IPS DF 4.7 (cell line): ENCODE data around the gene ARMC6.
"Not testable (repeated sequence)": the region's sequence is repeated elsewhere in the genome, so short reads cannot be mapped to it uniquely, and the experiment has no call there.

ENCODE experiments used
- DNase-seq: peaks from one replicate; pipeline ENCODE4 v3.0.0-alpha.2; 2013; ENCODE audit warnings: low spot score; ENCODE audit errors: extremely low read depth

The ARMC6 gene

DNA sequence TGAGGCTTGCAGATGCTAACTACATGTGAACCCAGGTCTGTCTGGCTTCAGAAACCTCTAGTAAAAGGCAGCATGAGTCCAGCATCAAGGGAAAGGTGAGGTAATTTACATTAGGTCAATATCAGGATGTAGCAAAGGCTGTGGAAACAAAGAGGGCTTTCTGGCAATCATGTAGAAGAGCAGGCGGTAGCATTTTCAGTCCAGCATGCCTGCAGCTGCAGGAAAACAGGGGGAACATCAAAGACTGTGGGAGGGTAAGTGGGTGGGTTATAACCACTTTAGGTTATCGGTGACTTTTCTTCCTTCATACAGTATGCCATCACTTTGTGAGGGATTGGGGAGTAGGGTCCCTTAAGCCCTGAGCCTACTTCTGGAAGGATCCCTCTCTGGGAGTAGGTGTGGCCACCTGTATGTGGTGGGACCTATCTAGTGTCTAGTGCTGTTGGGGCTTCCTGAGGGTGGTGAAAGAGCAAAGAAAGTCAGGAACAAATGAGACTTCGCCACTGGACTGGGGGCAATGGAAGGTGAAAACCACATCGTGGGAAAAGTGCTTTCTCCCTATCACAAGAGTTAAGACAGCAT is 10.9 kb upstream of the ARMC6 start:
- DNase-seq: no peak

DNA sequence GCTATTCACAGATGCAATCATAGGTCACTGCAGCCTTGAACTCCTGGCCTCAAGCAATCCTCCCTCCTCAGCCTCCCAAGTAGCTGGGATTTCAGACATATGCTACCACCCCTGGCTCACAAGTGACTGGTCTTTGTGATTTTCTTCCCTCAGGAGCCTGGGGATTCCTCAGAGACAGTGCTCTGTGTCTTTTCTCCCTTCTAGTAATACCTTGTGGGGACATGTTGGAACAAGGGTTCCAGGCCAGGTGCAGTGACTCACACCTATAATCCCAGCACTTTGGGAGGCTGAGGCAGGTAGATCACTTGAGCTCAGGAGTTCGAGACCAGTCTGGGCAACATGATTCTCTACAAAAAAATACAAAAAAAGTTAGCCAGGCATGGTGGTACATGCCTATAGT is 10.0 kb upstream of the ARMC6 start:
- not testable (repeated sequence) for DNase-seq

DNA sequence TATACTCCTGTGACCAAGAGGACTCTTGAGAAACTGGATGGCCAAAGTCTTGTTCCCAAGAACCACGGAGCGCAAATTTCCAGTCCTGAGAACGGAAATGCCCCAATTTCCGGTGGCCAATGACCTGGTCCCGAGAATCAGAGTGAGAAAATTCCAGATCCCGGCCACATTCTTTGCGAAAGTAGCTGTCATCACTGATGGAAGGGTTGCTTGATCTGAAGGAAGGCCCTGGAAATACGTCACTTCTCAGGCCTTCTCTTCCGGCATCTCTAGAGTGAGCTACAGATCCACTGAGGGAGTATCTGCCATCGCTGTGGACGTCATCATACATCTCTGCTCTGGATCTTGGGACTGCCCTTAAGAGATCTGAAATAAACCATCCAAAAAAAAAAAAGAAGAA is 7.5 kb upstream of the ARMC6 start:
- DNase-seq: no peak

DNA sequence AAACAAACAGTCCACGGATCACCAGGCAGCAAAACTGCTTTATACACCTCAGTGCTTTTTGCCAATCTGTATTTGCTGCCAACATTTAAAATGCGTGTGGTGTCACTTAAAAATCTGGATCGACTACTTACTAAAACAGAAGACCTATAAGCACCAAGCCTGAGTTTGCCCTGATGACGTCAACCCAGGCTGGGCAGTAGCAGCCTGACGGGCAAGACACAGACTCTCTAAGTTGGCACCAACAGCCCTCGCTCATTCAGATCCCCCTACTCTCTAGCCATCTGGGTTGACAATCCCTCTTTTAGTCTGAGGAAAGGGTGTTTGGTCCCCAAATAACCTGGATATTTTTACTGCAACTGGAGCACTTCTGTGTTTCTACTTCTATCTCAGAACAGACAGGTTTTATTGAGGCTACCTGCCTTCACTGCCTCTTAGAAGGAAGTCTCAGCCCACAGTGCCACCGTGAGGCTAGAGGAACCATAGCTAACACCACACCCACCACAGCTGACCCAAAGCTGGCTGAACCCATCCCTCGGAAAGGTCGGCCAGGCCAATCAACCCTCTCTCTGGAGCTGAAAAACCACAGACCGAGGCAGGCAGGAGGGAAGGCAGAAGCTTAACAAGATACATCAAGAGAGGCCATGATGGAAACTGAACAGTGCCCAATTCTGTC is 7.0 kb upstream of the ARMC6 start:
- DNase-seq: no peak

DNA sequence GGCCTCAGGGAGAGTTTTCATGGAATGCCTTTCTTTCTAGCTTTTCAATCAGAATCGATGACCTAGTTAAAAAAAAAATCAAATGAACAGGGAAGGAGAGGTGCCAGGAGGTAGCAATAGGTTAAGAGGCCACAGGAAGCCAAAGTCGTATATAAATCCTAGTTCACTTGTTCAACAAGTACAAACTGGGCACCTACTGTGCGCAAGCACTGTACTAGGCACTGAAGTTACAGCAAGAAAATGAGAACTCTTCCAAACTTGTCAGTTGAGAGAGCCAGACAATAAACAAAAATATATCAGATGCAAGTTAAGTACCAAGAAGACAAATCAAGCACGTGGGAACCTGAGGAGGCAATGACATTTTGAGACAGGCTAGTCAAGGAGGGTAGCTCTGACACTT is 6.2 kb upstream of the ARMC6 start:
- DNase-seq: no peak

GRCh38 chr19:19028526-19028925 is 4.9 kb upstream of the ARMC6 start:
- no peak for DNase-seq

- DNase-seq: no peak
Measured at GRCh38 chr19:19031891-19032290, 1.5 kb upstream of the ARMC6 start.

DNA sequence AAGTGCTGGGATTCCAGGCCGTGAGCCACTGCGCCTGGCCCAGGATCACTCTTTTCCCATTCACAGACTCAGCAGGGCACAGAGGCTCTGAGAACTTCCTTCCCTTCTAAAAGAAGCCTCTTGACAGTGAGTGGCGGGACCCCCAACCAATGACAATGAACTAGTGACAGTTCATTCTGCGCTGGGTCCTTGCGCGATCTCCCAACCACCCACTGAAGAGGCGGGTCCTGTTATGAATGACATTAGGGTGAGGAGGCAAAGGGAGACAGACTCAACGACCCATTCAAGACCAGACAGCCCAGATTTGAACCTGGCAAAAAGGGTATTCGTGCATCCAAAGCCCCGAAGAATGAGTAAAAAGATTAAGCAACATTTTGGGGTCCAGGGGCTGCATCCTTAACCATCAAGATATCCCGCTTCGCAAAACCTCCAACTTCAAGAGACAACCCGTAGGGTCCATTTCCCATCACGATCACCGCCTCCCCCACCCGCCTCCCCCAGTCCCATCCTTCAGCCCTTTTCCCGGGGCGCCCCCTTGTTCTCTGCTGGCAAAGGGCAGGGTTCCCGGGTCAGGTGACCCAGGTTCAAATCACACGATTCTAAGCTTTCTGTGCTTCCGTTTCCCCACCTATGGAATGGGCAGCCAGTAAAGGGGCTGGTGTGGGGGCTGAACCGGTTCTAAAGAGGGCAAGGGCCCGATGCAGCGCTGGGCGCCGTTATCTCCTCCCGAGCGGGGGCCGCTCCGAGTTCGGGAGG is 805 bp upstream of the ARMC6 start:
- DNase-seq: peak; percentile 84

GRCh38 chr19:19033176-19033425 is 302 bp upstream of the ARMC6 start:
- no peak for DNase-seq

DNA sequence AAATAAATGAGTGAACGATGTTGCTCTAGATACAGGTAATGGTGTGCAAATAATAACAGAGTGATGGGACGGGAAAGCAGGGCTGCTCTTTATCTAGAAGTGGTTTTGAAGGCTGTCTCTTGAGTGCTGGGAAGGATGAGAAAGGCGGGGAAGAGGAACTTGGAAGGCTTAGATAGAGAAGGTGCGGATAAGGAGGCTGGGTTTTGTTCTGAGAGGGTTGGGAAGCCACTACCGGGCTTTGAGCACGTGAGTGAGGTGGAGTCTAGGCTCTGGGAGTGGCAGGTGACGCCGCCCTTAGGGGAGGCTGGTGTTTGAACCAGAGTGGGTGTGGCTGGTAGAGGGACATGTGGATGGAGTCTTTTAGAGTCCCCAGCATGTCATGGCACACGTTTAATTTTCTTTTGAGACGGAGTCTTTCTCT is 811 bp downstream of the ARMC6 start:
- no peak for DNase-seq

- no peak for DNase-seq
Measured at GRCh38 chr19:19039901-19040300, 6.5 kb downstream of the ARMC6 start.

DNA sequence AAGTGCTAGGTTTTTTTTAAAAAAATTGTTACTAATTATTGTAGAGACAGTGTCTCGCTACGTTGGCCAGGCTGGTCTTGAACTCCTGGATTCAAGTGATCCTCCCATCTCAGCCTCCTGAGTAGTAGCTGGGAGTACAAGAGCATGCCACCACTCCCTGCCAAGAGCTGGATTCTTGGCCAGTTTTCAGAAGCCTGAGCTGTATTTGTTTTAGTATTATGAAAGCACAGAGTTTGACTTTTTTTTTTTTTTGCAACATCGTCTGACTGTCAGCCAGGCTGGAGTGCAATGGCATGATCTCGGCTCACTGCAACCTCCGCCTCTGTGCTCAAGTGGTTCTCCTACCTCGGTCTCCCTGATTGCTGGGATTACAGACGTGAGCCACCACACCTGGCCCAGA is 7.0 kb downstream of the ARMC6 start:
- DNase-seq: no peak

DNA sequence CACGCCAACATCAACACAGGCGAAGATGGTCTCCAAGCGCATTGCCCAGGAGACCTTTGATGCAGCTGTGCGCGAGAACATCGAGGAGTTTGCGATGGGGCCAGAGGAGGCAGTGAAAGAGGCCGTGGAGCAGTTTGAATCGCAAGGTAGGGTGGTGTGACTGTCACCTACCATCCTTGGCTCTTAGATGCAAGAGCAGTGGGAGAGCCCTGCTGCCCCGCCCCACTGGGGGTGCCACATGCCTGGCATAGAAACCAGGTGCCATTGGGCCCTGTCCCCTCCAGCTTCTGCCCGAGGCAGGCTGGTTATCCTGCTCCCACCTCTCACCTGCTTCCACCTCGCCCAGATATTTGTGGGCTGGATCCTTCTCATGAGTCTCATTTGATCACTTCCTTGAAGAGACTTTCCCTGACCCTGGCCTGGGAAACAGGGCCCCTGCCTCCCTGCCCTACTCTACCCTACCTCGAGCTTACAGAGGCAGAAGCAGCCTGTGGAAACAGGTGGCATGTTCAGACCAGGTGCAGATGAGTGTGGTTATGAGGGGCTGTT is 9.4 kb downstream of the ARMC6 start:
- DNase-seq: no peak

- no peak for DNase-seq
Measured at GRCh38 chr19:19043481-19043880, 10.1 kb downstream of the ARMC6 start.

GRCh38 chr19:19043881-19044280 is 10.5 kb downstream of the ARMC6 start:
- no peak for DNase-seq

- no peak for DNase-seq
Measured at GRCh38 chr19:19049406-19049805, 16.0 kb downstream of the ARMC6 start.

- DNase-seq: no peak
Measured at GRCh38 chr19:19050104-19050503, 16.7 kb downstream of the ARMC6 start.

- DNase-seq: no peak
Measured at GRCh38 chr19:19050731-19051130, 17.3 kb downstream of the ARMC6 start.

- no peak for DNase-seq
Measured at GRCh38 chr19:19051478-19052213, 18.2 kb downstream of the ARMC6 start.

- no peak for DNase-seq
Measured at GRCh38 chr19:19052921-19053320, 19.5 kb downstream of the ARMC6 start.

DNA sequence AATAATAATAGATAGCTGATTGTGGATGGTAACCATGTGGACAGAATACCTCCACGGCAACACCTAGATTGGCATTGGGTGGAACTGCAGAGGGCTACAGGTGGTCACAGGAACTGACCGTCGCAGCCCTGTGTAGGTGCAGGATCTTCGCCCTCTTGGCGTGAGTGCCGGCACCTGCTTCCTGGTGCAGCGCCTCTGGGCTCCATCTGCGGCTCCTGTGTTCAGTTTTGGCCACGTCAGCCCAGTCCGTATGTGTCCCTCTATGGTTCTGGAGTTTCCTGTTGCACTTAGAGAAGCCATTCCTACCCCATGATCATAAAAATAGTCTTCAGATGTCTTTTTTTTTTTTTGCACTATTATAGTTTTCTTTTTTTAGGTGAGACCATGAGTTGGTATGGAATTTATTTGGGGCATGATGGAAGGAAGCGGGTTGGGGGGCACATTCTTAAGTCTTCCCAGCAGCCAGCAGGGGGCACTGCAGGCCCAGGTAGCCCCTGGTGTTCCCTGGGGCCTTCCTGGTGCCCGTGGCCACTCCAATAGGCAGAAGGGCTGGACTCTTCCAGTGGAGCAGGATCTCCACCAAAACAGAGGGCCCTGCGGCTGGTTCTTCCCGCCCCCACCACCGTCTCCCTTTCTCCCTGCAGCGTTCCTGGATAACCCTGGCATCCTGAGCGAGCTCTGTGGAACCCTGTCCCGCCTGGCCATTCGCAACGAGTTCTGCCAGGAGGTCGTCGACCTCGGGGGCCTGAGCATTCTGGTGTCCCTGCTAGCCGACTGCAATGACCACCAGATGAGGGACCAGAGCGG is 20.3 kb downstream of the ARMC6 start:
- DNase-seq: no peak
